HG02981 (cell line): Measurements from ENCODE around the gene KIFC3.
"Not testable (repeated sequence)": the region's sequence is repeated elsewhere in the genome, so short reads cannot be mapped to it uniquely, and the experiment has no call there.

ENCODE experiments used
- ATAC-seq: cut with Tn5 transposase; IDR thresholded peaks from one replicate; pipeline ENCODE4 v1.9.1; 2021; ENCODE audit warnings: mild to moderate bottlenecking, moderate library complexity; ENCODE audit not compliant: unreplicated experiment

The KIFC3 gene

DNA sequence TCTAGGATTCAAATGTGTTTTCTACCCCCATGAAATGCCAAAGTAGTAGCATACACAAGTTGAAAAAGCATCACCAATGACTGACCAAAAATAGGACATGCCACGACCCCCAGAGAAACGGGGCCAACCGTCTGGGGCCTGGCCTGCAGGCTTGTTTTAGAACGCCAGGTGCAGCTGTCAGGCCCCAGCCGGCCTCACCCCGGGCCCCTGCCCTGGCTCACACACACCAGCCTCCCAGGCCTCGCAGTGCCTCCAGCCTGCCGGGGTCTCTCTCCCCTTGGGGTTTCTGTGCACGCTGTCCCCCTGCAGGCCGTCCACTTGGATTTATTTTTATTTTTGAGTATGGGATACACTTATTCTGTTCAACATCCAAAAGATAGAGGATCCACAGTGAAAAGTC, 58.8 kb downstream of the KIFC3 start:
- no peak for ATAC-seq

DNA sequence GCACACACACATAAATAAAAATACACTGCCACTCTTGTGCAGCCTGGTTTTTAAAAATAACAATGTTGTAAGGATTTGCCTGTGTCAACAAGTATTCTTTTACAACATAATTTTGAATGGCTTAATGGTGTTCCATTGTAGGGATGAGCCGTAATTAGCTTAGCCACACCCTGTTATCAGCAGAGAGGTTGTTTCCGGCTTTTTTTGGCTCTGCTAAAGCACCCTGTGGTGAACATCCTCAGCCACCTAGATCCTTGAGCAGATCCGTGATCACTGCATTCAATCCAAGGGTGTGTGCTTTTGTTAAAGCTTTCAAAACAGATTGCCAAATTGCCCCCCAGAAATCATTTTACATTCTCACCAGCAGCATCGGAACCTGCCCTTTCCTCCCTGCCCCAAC, 59.7 kb downstream of the KIFC3 start:
- no peak for ATAC-seq

DNA sequence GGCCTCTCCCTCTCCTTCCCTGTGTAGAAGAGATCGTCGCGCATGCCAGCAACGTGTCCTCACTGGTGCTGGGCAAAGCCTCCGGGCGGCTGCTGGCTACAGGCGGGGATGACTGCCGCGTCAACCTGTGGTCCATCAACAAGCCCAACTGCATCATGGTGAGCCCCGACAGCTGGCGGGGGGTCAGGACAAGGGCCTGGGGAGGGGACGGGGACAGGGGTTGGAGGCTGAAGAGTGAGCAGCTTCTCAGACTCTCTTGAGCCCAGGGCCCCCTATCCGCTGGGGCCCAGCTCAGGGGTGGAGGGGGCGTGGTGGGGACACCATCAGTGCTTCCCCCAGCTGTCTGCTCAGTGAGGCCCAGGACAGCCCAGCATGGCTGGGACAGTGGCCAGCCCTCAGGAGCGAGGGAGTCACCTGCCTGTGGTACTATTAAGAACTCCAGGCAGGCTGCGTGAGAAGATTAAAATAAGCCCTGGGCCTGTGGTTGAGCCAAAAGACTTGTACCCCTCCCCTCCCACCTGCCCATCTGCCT, 60.6 kb downstream of the KIFC3 start:
- ATAC-seq = no peak

DNA sequence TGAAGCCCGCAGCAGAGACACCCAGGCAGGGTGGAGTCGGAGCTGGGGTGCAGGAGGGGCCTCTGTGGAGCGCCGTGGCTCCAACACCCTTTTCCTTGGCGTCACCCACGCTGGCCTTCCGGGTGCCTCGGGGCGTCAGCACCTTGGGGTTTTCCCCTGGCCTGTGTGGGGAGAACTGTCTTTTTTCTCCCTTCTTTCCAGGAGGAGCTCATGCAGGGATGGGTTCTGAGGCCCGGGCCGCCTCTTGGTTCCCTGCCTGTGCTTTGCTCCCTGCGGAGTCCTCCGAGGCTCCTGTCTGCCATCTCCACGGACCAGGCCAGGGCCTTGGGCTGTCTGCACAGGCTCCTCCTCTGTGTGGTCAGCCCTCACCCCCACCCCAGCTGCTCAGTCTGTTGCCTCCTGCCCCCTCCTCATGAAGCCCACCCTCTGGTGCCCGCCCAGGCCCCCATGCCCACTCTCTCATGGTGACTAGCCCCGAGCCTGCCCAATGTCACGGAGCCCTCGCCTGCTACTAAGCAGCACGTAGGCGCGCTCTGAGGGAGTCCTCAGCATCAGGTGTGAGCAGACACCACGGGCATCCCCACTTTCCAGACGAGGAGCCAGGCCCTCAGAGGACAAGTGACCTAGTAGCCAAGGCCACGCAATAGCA, 61.7 kb downstream of the KIFC3 start:
- ATAC-seq = no peak

DNA sequence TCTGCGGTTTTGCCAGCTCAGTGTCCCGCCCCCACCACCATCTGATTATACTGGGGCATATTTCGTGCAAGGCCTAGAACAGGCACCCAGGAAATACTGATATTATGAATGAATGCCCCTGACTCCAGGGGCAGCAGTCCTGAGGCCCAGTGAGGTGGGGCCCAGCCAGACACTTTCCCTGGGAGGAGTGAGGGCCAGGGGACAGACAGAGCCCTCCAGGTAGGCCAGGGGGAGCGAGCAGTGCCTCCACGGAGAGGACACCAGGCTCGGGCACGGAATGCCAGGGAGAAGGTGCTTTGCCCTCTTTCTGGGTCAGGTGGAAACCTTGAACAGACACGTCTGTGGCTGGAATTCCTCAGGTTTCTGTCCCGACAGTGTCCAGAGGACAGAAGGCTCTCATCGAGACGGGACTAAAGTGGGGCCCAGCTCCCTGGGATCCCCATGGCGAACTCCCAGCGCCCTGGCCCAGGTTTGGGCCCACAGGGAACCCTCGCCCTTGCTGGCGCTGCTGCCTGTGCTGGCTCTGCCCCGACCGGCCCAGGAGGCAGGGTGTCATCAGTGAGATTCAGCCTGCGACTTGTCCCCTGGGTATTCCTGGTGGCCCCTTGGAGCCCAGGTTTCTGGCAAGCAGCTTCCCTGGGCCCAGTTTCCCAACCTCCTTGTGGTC, 62.4 kb downstream of the KIFC3 start:
- no peak for ATAC-seq

DNA sequence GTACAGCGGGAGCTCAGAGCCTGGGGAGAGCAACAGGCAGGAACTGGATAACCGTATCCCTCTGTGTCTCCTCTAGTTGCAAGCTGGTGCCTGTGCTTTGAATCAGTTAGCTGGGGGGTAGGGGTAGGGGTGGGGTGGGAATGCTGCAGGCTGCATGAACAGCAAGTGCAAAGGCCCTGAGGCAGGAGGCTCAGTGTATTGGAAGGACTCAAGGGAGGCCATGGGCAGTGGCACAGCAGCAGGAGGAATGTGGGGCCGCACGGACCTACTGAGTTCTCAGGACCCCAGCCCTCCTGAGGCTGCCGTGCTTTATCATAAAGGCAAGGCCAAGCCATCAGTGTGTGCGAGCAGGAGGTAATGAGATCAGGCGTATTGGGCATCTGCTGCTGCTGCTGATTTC, 63.4 kb downstream of the KIFC3 start:
- ATAC-seq = no peak

DNA sequence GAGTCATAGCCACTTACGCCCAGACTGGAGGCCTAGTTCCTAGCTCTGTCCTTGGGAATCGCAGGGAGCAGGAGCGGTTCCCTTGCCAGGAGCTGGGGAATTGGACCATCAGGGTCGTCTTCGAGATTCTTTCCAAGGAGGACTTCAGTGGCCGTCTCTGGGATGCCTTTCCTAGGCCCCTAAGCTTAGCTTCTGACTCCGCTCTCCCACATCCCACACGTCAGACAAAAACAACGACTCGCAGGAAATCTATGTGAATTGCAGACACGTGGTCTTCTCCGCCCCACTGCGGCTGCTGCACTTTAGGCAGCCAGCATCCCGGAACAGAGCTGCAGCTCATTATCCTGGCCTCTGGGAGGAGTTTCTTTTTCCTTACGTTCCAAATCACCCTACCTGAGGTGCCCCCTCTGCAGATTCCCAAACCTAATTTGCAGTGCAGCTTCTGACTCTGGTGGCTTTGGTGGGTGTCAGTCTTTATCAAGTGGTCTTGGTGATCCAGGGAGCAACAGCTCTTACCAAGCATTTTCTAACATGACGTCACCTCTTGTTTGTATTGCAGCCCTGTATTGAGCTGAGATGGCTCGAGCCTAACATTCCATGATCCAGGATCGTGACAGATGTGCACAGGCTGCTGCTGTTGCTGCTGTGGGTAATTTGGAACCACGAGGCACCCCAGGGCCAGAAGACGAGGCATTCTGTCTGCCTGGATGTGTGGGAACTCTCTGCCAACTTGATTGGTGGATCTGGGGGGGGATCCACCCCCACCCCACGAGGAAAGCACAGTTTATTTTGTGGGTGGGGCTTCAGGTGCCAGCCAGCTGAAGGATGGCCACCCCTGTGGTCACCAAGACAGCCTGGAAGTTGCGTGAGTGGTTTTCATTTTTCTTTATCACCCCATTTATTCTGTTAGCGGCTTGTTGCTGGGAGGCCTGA, 65.6 kb downstream of the KIFC3 start:
- no peak for ATAC-seq

DNA sequence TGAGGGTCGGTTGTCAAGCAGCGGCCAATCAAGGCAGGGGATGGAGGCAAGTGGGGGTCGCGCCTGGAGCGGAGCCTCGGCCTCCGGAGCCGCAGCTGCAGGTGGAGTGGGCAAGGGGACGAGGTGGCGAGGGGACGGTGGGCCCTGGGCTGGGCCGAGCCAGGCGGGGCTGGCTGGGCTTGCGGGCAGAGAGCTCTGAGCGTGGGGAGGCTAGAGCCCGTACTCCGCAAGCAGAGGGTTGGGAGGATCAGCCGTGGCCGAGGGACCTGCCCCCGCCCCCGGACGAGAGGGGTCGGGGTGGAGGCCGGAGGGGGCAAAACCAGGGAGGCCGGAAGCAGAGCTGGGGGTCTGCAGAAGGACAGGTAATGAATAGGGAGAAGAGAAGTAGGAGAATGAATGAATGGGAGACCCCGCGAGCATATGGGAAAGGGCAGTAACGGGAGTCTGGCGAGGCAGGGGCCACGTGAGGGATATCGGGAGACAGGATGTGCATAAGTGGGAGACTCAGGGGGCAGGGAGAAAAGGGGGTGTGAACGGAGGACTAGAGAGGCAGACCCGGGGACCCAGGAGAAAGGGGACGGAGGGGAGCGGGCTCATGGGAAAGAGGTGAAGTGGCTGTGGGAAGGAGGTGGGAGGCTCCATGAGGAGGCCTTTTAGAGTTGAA, 66.4 kb downstream of the KIFC3 start, which contains the start of gene KATNB1:
Gene KATNB1, plus strand, starts transcription at position 16 of the 664 bp plus-strand sequence. CDS start 1,474 bp downstream, outside the sequence.
- ATAC-seq = no peak

DNA sequence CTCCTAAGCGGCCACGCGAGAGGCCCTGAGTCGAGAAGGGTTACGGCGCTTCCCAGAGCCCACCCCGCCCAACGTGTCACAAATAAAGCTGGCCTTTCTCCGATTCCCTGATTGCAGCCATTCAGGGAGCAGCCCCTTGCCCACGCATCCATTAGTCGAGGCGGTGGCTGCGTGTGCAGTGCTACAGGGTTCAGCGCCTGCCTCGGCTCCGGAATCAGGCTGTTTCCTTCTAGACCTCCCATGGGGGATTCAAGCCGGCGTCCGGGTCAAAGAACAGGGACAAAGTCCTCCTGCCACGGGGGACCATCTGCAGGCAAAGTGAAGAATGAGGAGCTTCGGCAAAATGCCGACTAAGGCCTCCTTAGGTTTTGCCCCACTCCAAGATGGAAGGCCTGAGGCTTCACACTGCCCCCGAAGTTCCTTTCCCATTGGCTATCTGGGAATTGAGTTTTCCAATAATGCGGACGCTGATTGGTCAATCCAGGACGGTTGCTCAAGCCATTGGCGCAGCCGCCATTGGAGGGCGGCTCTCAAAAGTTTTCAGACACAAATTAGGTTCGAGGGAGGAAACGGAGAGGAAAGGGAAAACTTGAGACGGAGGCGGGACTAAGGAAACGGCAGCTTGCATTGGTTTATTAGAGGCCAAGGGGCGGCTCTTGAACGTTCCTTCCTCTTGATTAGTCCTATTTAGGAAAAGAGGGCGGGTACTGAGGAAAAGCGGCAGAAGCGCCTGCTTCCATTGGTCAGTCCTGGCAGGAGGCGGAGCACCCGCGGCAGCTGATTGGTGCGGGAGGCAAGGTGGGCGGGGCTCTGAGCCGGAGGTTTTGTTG, 67.2 kb downstream of the KIFC3 start:
- ATAC-seq = peak; percentile 85

DNA sequence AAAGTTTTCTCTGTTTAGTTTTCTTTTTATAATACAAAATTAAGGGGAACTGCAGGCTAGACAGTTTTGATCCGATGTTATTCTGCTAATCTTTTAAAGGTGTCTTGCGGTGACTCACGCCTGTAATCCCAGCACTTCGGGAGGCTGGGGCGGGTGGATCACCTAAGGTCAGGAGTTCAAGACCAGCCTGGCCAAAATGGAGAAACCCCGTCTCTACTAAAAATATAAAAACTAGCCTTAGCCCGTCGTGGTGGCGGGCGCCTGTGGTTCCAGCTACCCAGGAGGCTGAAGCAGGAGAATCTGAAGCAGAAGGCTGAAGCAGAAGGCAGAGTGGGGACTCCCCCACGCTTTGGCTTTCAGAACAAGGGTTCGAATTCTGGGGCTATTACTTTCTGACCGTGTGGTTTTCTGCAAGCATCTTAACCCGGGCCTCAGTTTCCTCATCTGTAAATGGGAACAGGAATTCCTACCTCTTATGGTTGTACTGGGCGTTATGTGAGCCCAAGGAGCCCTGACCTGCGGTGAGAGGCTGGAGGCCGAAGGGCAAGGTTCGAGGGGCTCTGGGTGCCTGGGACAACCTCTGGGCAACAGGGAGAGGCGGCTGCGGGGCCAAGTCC, 67.9 kb downstream of the KIFC3 start:
- no peak for ATAC-seq

DNA sequence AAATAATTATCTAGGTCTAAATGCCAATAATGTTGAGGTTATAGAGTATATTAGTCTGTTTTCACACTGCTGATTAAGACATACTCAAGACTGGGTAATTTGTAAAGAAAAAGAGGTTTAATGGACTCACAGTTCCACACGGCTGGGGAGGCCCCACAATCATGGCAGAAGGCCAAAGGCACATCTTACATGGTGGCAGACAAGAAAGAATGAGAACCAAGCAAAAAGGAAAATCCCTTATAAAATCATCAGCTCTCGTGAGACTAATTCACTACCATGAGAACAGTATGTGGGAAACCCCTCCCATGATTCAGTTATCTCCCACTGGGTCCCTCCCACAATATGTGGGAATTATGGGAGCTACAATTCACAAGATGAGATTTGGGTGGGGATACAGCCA, 69.6 kb downstream of the KIFC3 start:
- no peak for ATAC-seq

DNA sequence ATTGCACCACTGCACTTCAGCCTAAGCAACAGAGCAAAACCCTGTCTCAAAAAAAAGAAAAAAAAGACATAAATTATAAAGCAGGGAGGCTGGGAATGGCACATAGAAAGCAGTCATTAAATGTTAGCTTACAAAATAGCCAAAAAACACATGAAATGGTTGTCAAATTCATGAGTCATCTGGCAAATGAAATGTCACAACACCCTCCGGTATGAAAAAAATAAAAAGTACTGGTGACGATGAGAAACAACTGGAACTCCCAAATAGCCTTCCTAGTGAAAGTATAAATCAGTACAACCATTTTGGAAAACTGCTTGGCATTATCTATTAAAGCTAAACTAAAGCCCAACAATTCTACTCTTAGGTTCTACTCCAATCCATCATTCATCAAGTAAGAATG, 70.3 kb downstream of the KIFC3 start:
- no peak for ATAC-seq

DNA sequence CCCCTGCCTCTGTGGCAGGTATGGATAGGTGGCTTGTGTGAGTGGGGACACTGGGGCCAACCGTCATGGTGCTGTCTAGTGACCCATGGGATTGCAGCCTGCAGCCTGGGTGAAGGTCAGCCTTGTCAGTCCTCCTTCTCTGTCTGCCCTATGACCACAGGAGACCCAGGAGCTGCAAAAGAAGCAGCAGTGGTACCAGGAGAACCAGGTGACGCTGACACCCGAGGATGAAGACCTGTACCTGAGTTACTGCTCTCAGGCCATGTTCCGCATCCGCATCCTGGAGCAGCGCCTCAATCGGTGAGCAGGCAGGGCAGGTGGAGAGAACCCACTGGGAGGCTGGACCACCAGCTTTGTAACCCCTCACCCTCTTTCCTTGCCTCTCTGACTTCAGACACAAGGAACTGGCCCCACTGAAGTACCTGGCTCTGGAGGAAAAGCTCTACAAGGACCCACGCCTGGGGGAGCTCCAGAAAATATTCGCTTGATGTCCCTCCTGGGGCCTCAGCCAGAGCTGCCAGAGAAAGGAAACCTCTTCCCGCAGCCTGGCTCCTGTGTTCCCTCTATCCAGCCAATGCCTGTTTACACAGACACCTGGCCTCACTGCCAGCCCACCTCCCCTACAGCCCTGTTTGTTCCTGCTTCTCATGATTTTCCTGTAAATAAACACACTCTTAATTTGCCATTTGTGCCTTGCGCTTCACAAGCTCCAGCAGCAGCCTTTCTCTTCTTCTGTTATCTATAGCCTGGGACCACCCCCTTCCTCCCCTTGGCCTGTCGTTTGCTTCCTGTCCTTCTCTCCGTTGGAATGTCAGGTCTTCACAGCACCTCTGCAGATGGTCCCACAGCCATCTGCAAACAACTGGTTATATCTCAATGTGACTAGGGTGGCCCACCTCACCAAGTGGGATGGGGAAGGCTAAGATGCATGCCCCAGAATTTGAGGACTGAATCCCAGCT, 71.2 kb downstream of the KIFC3 start:
- ATAC-seq = no peak

DNA sequence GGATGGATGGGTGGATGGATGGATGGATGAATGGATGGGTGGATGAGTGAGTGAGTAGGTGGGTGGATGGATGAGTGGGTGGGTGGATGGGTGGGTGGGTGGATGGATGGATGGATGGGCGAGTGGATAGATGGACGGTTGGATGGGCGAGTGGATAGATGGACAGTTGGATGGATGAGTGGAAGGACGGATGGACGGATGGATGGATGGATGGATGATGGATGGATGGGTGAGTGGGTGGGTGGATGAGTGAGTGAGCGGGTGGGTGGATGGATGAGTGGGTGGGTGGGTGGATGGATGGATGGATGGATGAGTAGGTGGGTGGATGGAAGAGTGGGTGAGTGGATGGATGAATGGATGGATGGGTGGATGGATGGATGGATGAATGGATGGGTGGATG, 72.4 kb downstream of the KIFC3 start:
- not testable (repeated sequence) for ATAC-seq

DNA sequence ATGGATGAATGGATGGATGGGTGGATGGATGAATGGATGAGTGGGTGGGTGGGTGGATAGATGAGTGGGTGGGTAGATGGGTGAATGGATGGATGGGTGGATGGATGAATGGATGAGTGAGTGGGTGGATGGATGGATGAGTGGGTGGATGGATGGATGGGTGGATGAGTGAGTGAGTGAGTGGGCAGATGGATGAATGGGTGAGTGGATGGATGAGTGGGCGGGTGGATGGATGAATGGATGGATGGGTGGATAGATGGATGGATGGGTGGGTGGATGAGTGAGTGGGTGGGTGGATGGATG, 73.2 kb downstream of the KIFC3 start:
- no peak for ATAC-seq

DNA sequence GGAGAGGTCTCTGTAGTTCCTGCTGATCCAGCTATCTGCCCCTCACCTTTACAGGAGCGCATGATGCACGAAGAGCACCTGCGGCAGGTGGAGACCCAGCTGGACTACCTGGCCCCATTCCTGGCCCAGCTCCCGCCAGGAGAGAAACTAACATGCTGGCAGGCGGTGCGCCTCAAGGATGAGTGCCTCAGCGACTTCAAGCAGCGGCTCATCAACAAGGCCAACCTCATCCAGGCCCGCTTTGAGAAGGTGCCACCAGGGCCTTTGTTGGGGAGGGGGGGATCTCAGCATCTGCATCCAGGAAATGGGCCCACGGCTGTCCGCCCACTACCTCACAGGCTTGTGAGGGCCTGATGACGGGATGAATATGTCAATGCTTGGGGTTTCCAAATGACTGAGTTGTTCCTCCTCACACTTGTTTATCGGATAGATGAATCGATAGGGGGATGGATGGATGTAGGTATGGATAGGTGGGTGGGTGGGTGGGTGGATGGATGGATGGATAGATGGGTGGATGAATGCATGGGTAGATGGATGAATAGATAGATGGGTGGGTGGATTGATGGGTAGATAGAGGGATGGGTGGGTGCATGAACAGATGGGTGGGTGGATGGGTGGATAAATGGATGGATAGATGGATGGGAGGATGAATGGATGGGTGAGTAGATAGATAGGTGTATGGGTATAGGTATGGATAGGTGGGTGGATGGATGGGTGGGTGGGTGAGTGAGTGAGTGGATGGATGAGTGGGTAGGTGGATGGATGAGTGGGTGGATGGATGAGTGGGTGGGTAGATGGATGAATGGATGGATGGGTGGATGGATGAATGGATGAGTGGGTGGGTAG, 73.7 kb downstream of the KIFC3 start:
- ATAC-seq = no peak

DNA sequence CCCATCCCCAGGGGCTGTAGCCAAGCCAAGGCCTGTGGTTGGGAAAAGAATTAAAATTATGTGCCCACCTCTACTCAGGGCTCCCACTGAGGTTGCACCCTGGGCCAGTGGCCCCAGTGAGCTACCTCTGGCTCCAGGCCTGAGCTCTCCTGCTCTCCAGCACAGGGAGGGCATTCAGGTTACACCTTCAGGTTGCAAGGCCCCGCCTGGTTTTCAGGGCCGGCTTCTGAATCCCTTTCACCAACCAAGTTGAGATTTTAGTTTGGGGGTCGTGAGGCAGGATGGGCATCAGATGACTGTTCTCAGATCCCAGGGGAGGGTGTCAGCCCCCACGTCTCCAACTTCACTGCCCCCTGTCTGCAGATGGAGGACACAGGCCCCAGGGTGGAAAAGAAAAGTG, 74.7 kb downstream of the KIFC3 start:
- no peak for ATAC-seq
